HEK293 (cell line): ENCODE results near the gene COPA.

Experiments used
- AEBP2 ChIP-seq: fragments of 450-650 bp; formaldehyde crosslinking; IDR thresholded peaks from 2 replicates; pipeline ENCODE4 v1.5.1; 2016; ENCODE audit warnings: missing biosample characterization, missing genetic modification characterization, borderline replicate concordance
- ATF2 ChIP-seq: fragments of 450-650 bp; formaldehyde crosslinking; IDR thresholded peaks from 2 replicates; pipeline ENCODE4 v1.5.1; 2016; ENCODE audit warnings: missing biosample characterization, missing genetic modification characterization, low read depth
- BCL11B ChIP-seq: fragments of 450-650 bp; formaldehyde crosslinking; IDR thresholded peaks from 2 replicates; pipeline ENCODE4 v1.5.1; 2016; ENCODE audit warnings: low read depth, missing biosample characterization, missing genetic modification characterization
- BCL6B ChIP-seq: fragments of 450-650 bp; formaldehyde crosslinking; IDR thresholded peaks from 2 replicates; pipeline ENCODE4 v1.5.1; 2017; ENCODE audit warnings: missing biosample characterization, missing genetic modification characterization
- GFI1B ChIP-seq: fragments of 450-650 bp; formaldehyde crosslinking; IDR thresholded peaks from 2 replicates; pipeline ENCODE4 v1.5.1; 2016; ENCODE audit warnings: missing biosample characterization, missing genetic modification characterization
- GLIS1 ChIP-seq: fragments of 450-650 bp; formaldehyde crosslinking; IDR thresholded peaks from 2 replicates; pipeline ENCODE4 v1.5.1; 2016; ENCODE audit warnings: missing biosample characterization, missing genetic modification characterization
- KLF10 ChIP-seq: fragments of 450-650 bp; IDR thresholded peaks from 2 replicates; pipeline ENCODE4 v1.5.1; 2018; ENCODE audit warnings: missing biosample characterization, mild to moderate bottlenecking, missing genetic modification characterization
- KLF8 ChIP-seq: fragments of 450-650 bp; formaldehyde crosslinking; IDR thresholded peaks from 2 replicates; pipeline ENCODE4 v1.5.1; 2016; ENCODE audit warnings: missing biosample characterization, missing genetic modification characterization
- OSR2 ChIP-seq: fragments of 450-650 bp; formaldehyde crosslinking; IDR thresholded peaks from 2 replicates; pipeline ENCODE4 v1.5.1; 2016; ENCODE audit warnings: missing biosample characterization, missing genetic modification characterization
- PRDM1 ChIP-seq: fragments of 450-650 bp; formaldehyde crosslinking; IDR thresholded peaks from 2 replicates; pipeline ENCODE4; 2016; ENCODE audit warnings: missing biosample characterization, missing genetic modification characterization
- PRDM4 ChIP-seq: fragments of 450-650 bp; formaldehyde crosslinking; IDR thresholded peaks from 2 replicates; pipeline ENCODE4 v1.5.1; 2017; ENCODE audit warnings: missing biosample characterization, missing genetic modification characterization
- RBAK ChIP-seq: fragments of 450-650 bp; formaldehyde crosslinking; IDR thresholded peaks from 2 replicates; pipeline ENCODE4 v1.5.1; 2016; ENCODE audit warnings: missing biosample characterization, missing genetic modification characterization
- REPIN1 ChIP-seq: fragments of 450-650 bp; formaldehyde crosslinking; IDR thresholded peaks from 2 replicates; pipeline ENCODE4 v1.5.1; 2017; ENCODE audit warnings: missing biosample characterization, missing genetic modification characterization, low read depth
- SALL2 ChIP-seq: fragments of 450-650 bp; formaldehyde crosslinking; IDR thresholded peaks from 2 replicates; pipeline ENCODE4 v1.5.0; 2017; ENCODE audit warnings: missing biosample characterization, mild to moderate bottlenecking, missing genetic modification characterization, borderline replicate concordance
- ZBTB6 ChIP-seq: fragments of 450-650 bp; formaldehyde crosslinking; IDR thresholded peaks from 2 replicates; pipeline ENCODE4 v1.5.1; 2017; ENCODE audit warnings: missing biosample characterization, missing genetic modification characterization
- ZBTB8A ChIP-seq: fragments of 450-650 bp; formaldehyde crosslinking; IDR thresholded peaks from 2 replicates; pipeline ENCODE4 v1.5.1; 2016; ENCODE audit warnings: missing biosample characterization, missing genetic modification characterization
- ZFHX2 ChIP-seq: fragments of 450-650 bp; formaldehyde crosslinking; conservative IDR thresholded peaks from 2 replicates; pipeline ENCODE4 v1.5.1; 2016; ENCODE audit warnings: missing biosample characterization, missing genetic modification characterization
- ZNF140 ChIP-seq: fragments of 450-650 bp; formaldehyde crosslinking; IDR thresholded peaks from 2 replicates; pipeline ENCODE4 v1.5.1; 2016; ENCODE audit warnings: missing biosample characterization, missing genetic modification characterization
- ZNF157 ChIP-seq: fragments of 450-650 bp; formaldehyde crosslinking; IDR thresholded peaks from 2 replicates; pipeline ENCODE4 v1.5.1; 2016; ENCODE audit warnings: missing biosample characterization, missing genetic modification characterization
- ZNF184 ChIP-seq: fragments of 450-650 bp; IDR thresholded peaks from 2 replicates; pipeline ENCODE4 v1.5.1; 2018; ENCODE audit warnings: missing biosample characterization, mild to moderate bottlenecking, missing genetic modification characterization
- ZNF202 ChIP-seq: fragments of 450-650 bp; formaldehyde crosslinking; IDR thresholded peaks from 2 replicates; pipeline ENCODE4 v1.5.1; 2016; ENCODE audit warnings: missing biosample characterization, missing genetic modification characterization, borderline replicate concordance
- ZNF221 ChIP-seq: fragments of 450-650 bp; formaldehyde crosslinking; IDR thresholded peaks from 2 replicates; pipeline ENCODE4 v1.5.1; 2017; ENCODE audit warnings: missing biosample characterization, missing genetic modification characterization, borderline replicate concordance
- ZNF266 ChIP-seq: fragments of 450-650 bp; formaldehyde crosslinking; IDR thresholded peaks from 2 replicates; pipeline ENCODE4 v1.5.1; 2016; ENCODE audit warnings: missing biosample characterization, missing genetic modification characterization, low read depth
- ZNF302 ChIP-seq: fragments of 450-650 bp; formaldehyde crosslinking; IDR thresholded peaks from 2 replicates; pipeline ENCODE4 v1.5.1; 2016; ENCODE audit warnings: missing biosample characterization, missing genetic modification characterization, low read depth
- ZNF341 ChIP-seq: fragments of 450-650 bp; formaldehyde crosslinking; IDR thresholded peaks from 2 replicates; pipeline ENCODE4; 2016; ENCODE audit warnings: low read depth, missing biosample characterization, missing genetic modification characterization
- ZNF449 ChIP-seq: fragments of 450-650 bp; formaldehyde crosslinking; IDR thresholded peaks from 2 replicates; pipeline ENCODE4 v1.5.1; 2017; ENCODE audit warnings: missing biosample characterization, mild to moderate bottlenecking, missing genetic modification characterization, moderate library complexity
- ZNF626 ChIP-seq: fragments of 450-650 bp; sonication (Bioruptor Pico); formaldehyde crosslinking; IDR thresholded peaks from 2 replicates; pipeline ENCODE4 v1.5.1; 2018; ENCODE audit warnings: missing biosample characterization, missing genetic modification characterization, inconsistent platforms
- ZNF658 ChIP-seq: fragments of 450-650 bp; formaldehyde crosslinking; IDR thresholded peaks from 2 replicates; pipeline ENCODE4; 2016; ENCODE audit warnings: missing biosample characterization, missing genetic modification characterization
- ZNF704 ChIP-seq: fragments of 450-650 bp; formaldehyde crosslinking; IDR thresholded peaks from 2 replicates; pipeline ENCODE4 v1.5.1; 2016; ENCODE audit warnings: missing biosample characterization, missing genetic modification characterization
- ZNF843 ChIP-seq: fragments of 450-650 bp; formaldehyde crosslinking; IDR thresholded peaks from 2 replicates; pipeline ENCODE4 v1.5.1; 2016; ENCODE audit warnings: missing biosample characterization, missing genetic modification characterization

COPA gene

GRCh38 chr1:160362168-160362957 lies 19.3 kb upstream of the COPA start (continued):
- TF ChIP-seq ZNF221 (tag by site-specific recombination) = no peak
- TF ChIP-seq BCL11B = no peak
- TF ChIP-seq ZFHX2 = no peak
- TF ChIP-seq GLIS1 = no peak
- no peak for TF ChIP-seq ZNF202 (tag by site-specific recombination)
- TF ChIP-seq ZNF449 (tag by site-specific recombination) = no peak
- no peak for TF ChIP-seq ZNF157
- TF ChIP-seq ZNF341 (tag by site-specific recombination) = peak; percentile 89
- no peak for TF ChIP-seq ZNF843
- TF ChIP-seq BCL6B (tag by site-specific recombination) = peak; percentile 41; the same call in 1 of the 2 replicates
- no peak for TF ChIP-seq OSR2 (tag by site-specific recombination)
- TF ChIP-seq PRDM4 (tag by site-specific recombination) = 0 out of 2 replicates have a peak, but pooled peaks have one; percentile 10
- no peak for TF ChIP-seq ATF2 (tag by site-specific recombination)
- TF ChIP-seq ZBTB8A = no peak
- TF ChIP-seq PRDM1 (tag by site-specific recombination) = peak; percentile 58
- no peak for TF ChIP-seq ZNF140
- no peak for TF ChIP-seq ZNF266
- no peak for TF ChIP-seq KLF10 (tag by site-specific recombination)
- TF ChIP-seq SALL2 = no peak
- TF ChIP-seq ZNF658 (tag by site-specific recombination) = no peak
- TF ChIP-seq KLF8 (tag by site-specific recombination) = no peak
- TF ChIP-seq ZNF184 (tag by site-specific recombination) = no peak
- TF ChIP-seq ZNF626 = no peak
- no peak for TF ChIP-seq GFI1B (tag by site-specific recombination)
- no peak for TF ChIP-seq ZNF704
- TF ChIP-seq REPIN1 (tag by site-specific recombination) = no peak
- no peak for TF ChIP-seq ZNF302 (tag by site-specific recombination)
- no peak for TF ChIP-seq AEBP2 (tag by site-specific recombination)
- TF ChIP-seq ZBTB6 (tag by site-specific recombination) = no peak
- no peak for TF ChIP-seq RBAK (tag by site-specific recombination)
